GM12864 (cell line): ENCODE data around the gene PLEKHA8.

Experiments
- DNase-seq: peaks from one replicate; pipeline ENCODE4 v3.0.0-alpha.2; 2011; ENCODE audit warnings: low read depth
- H3K4me3 ChIP-seq: 2 replicates; pipeline ENCODE4 v1.5.1; 2011; ENCODE audit warnings: mild to moderate bottlenecking, low read depth, low read length, control low read depth
- CTCF ChIP-seq: IDR thresholded peaks from 2 replicates; pipeline ENCODE4 v1.5.1; 2011; ENCODE audit warnings: low read depth, mild to moderate bottlenecking, moderate library complexity, low read length, control low read depth, inconsistent platforms; ENCODE audit errors: missing control alignments

PLEKHA8 gene

GRCh38 chr7:30148426-30148825, 120.2 kb downstream of the PLEKHA8 start:
- no peak for DNase-seq
- no peak overlapping the region for H3K4me3 ChIP-seq
- TF ChIP-seq CTCF, result no peak

- no peak overlapping the region for H3K4me3 ChIP-seq
- TF ChIP-seq CTCF, result no peak
- no peak for DNase-seq
These were observed 120.8 kb downstream of the PLEKHA8 start for GRCh38 chr7:30148951-30149459.

- no peak overlapping the region for H3K4me3 ChIP-seq
- no peak for DNase-seq
- no peak for TF ChIP-seq CTCF
These were observed 121.5 kb downstream of the PLEKHA8 start for GRCh38 chr7:30149640-30150272.

- DNase-seq, result no peak
- H3K4me3 ChIP-seq, result no peak overlapping the region
- no peak for TF ChIP-seq CTCF
These were observed 122.5 kb downstream of the PLEKHA8 start for GRCh38 chr7:30150711-30151110.

- DNase-seq, result no peak
- no peak overlapping the region for H3K4me3 ChIP-seq
- no peak for TF ChIP-seq CTCF
These were observed 125.9 kb downstream of the PLEKHA8 start for GRCh38 chr7:30154111-30154587.

GRCh38 chr7:30155481-30155880, 127.3 kb downstream of the PLEKHA8 start:
- no peak for TF ChIP-seq CTCF
- no peak overlapping the region for H3K4me3 ChIP-seq

GRCh38 chr7:30157204-30157603, 129.0 kb downstream of the PLEKHA8 start:
- no peak for TF ChIP-seq CTCF
- no peak for DNase-seq
- H3K4me3 ChIP-seq, result no peak overlapping the region

More at GRCh38 chr7:30155481-30155880, 127.3 kb downstream of the PLEKHA8 start:
- no peak for DNase-seq
